Fibroblast of lung (primary cell): Measurements from ENCODE around the gene SPAG9. TPM values are rescaled to one million over a fixed set of nuclear protein-coding genes. Genes with fewer than 3 reads are reported as not detected.

Source experiments
- DNase-seq, 2 donors: peaks; one replicate each; pipeline versions ENCODE4 v3.0.0 to v3.0.0-alpha.2; 2010; ENCODE audit warnings: low read depth in 2 of 2
- H2AFZ ChIP-seq: 2 replicates; pipeline ENCODE4 v1.5.1; 2012; ENCODE audit warnings: low read length, control low read depth, inconsistent platforms
- H3K27ac ChIP-seq: 2 replicates; pipeline ENCODE4 v1.5.1; 2011; ENCODE audit warnings: low read length, control low read depth; ENCODE audit not compliant: insufficient read depth
- H3K27me3 ChIP-seq: 2 replicates; pipeline ENCODE4 v1.5.1; 2011; ENCODE audit warnings: mild to moderate bottlenecking, low read length; ENCODE audit not compliant: control insufficient read depth, insufficient read depth
- H3K36me3 ChIP-seq: 2 replicates; pipeline ENCODE4 v1.5.1; 2011; ENCODE audit warnings: low read length; ENCODE audit not compliant: control insufficient read depth, insufficient read depth
- H3K4me1 ChIP-seq: 2 replicates; pipeline ENCODE4 v1.5.1; 2011; ENCODE audit warnings: low read length; ENCODE audit not compliant: control insufficient read depth, insufficient read depth; ENCODE audit errors: extremely low read depth
- H3K4me2 ChIP-seq: 2 replicates; pipeline ENCODE4 v1.5.1; 2011; ENCODE audit warnings: low read length, control low read depth; ENCODE audit not compliant: insufficient read depth; ENCODE audit errors: extremely low read depth
- H3K4me3 ChIP-seq, 4 experiments: fragments of 200-600 bp in 1 of 4; sonication (generic) in 1 of 4; replicated peaks in 1 of 4; 2 replicates each; pipeline ENCODE4 v1.5.1; 2011 to 2016; ENCODE audit warnings: low read length in 4 of 4, low read depth in 3 of 4, mild to moderate bottlenecking in 3 of 4, control low read depth in 2 of 4, inconsistent platforms in 1 of 4, mixed read lengths in 1 of 4; ENCODE audit not compliant: insufficient read depth in 1 of 4; ENCODE audit errors: control extremely low read depth in 1 of 4
- H3K79me2 ChIP-seq: 2 replicates; pipeline ENCODE4 v1.5.1; 2012; ENCODE audit warnings: mild to moderate bottlenecking, low read length, inconsistent platforms; ENCODE audit not compliant: control insufficient read depth, insufficient read depth
- H3K9ac ChIP-seq: 2 replicates; pipeline ENCODE4 v1.5.1; 2011; ENCODE audit warnings: mild to moderate bottlenecking, low read length, control low read depth; ENCODE audit not compliant: insufficient read depth
- H3K9me3 ChIP-seq: 2 replicates; pipeline ENCODE4 v1.5.1; 2012; ENCODE audit warnings: low read depth, low read length; ENCODE audit not compliant: control insufficient read depth, insufficient read depth
- H4K20me1 ChIP-seq: 2 replicates; pipeline ENCODE4 v1.5.1; 2011; ENCODE audit warnings: low read length; ENCODE audit not compliant: control insufficient read depth, insufficient read depth; ENCODE audit errors: extremely low read depth
- CTCF ChIP-seq, 2 donors: IDR thresholded peaks in 1 of 2; conservative IDR thresholded peaks in 1 of 2; 1 replicate in 1 of 2; 2 replicates in 1 of 2; pipeline ENCODE4 v1.5.1; 2011 to 2012; ENCODE audit warnings: low read length in 2 of 2, control low read depth in 1 of 2, inconsistent platforms in 1 of 2, low read depth in 1 of 2, mild to moderate bottlenecking in 1 of 2
- EZH2 ChIP-seq: IDR thresholded peaks from 2 replicates; pipeline ENCODE4 v1.5.1; 2012; ENCODE audit warnings: low read length, control low read depth, mild to moderate bottlenecking; ENCODE audit errors: missing control alignments
- polyA plus RNA-seq, 2 donors: library from polyadenylated mRNA; depleted of rRNA in 1 of 2; stranded (reverse) in 1 of 2; unstranded in 1 of 2; fragments of >200 nt; gene quantifications; 2 replicates each; pipeline ENCODE4 v1.2.1, GENCODE V29; 2011 to 2012; ENCODE audit warnings: missing spikeins in 1 of 2
- total RNA-seq: library from RNA; depleted of rRNA; stranded (reverse); fragments of >200 nt; gene quantifications from 2 replicates; pipeline ENCODE4 v1.2.1, GENCODE V29; 2014

The SPAG9 gene
- total and polyA plus RNA-seq, 2 donors (not counting 1 experiment from before 2014, with no cell fraction given): 49.8 to 126 TPM

GRCh38 chr17:50995668-50996067 lies 125.0 kb downstream of the SPAG9 start:
- Histone ChIP-seq H3K4me3 (no peak overlapping the region), H3K4me1 (no peaks in the 10 kb centered on the region), H3K36me3 (peaks cover 5% of the 10 kb centered on the region), H3K27me3 (no peaks in the 10 kb centered on the region), H2AFZ (no peak overlapping the region), H3K9ac (no peak overlapping the region), H3K27ac (no peak overlapping the region), H3K79me2 (no peaks in the 10 kb centered on the region), H4K20me1 (no peaks in the 10 kb centered on the region), H3K4me2 (no peak overlapping the region), H3K9me3 (no peaks in the 10 kb centered on the region)
- TF ChIP-seq CTCF (conservative IDR thresholded peaks at IDR 0.05 in 1 of 2, IDR thresholded peaks at IDR 0.05 in 1 of 2; ENCODE audit: low read depth in 1 of 2, low read length in 2 of 2): no peak
- no peak for TF ChIP-seq EZH2
- no peak for DNase-seq

DNA sequence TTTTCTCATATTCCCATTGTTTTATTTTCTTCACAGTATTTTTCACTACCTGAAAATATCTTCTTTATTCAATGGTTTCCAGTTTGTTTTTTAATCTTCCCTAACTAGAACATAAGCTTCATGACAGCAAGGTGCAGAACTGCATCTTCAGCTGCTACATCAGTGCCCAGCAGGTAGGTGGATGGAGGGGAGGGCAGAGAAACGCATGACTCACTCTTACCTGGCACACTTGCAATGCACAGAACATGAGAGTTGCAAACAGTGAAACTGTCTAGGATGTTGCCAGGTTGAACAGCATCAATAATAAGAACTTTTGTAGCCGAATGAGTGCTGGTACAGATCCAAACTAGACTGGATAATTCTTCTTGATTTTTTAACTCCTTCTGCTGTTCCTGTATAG lies 127.1 kb downstream of the SPAG9 start:
- Histone ChIP-seq H3K4me2 (no peak overlapping the region), H3K27me3 (no peaks in the 10 kb centered on the region), H3K79me2 (no peaks in the 10 kb centered on the region), H3K27ac (no peak overlapping the region), H3K4me3 (no peak overlapping the region), H3K4me1 (no peaks in the 10 kb centered on the region), H2AFZ (no peak overlapping the region), H4K20me1 (no peaks in the 10 kb centered on the region), H3K36me3 (peaks cover 7% of the 10 kb centered on the region), H3K9me3 (no peaks in the 10 kb centered on the region), H3K9ac (no peak overlapping the region)
- DNase-seq: no peak
- TF ChIP-seq CTCF (conservative IDR thresholded peaks at IDR 0.05 in 1 of 2, IDR thresholded peaks at IDR 0.05 in 1 of 2; ENCODE audit: low read depth in 1 of 2, low read length in 2 of 2) (no peak), EZH2 (no peak)

DNA sequence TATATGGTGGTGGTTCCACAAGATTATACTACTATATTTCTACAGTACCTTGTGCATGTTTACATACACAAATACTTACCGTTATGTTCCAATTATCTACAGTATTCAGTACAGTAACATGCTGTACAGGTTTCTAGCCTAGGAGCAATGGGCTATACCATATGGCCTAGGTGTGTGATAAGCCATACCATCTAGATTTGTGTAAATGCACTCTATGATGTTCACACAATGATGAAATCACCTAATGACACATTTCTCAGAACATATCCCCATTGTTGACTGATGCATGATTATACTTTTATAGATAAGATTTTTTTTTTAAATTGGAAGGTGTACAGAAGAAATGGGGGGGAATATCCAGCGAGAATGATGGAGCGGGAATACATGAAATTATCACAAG lies 131.5 kb downstream of the SPAG9 start:
- Histone ChIP-seq H2AFZ (no peak overlapping the region), H3K9ac (no peak overlapping the region), H3K4me2 (no peak overlapping the region), H3K9me3 (no peaks in the 10 kb centered on the region), H3K27ac (no peak overlapping the region), H3K4me3 (no peak overlapping the region), H3K27me3 (no peaks in the 10 kb centered on the region), H4K20me1 (no peaks in the 10 kb centered on the region), H3K4me1 (no peaks in the 10 kb centered on the region), H3K79me2 (no peaks in the 10 kb centered on the region), H3K36me3 (peaks cover 5% of the 10 kb centered on the region)
- DNase-seq: no peak
- no peak for TF ChIP-seq EZH2
- TF ChIP-seq CTCF (conservative IDR thresholded peaks at IDR 0.05 in 1 of 2, IDR thresholded peaks at IDR 0.05 in 1 of 2; ENCODE audit: low read depth in 1 of 2, low read length in 2 of 2): no peak
